Measurements from ENCODE around the gene ZNF362. TPM values are rescaled to one million over a fixed set of nuclear protein-coding genes. Genes with fewer than 3 reads are reported as not detected.

ZNF362 gene
- total and polyA plus RNA-seq, 2 experiments from 2014 or later, result 11.0 to 12.9 TPM

DNA sequence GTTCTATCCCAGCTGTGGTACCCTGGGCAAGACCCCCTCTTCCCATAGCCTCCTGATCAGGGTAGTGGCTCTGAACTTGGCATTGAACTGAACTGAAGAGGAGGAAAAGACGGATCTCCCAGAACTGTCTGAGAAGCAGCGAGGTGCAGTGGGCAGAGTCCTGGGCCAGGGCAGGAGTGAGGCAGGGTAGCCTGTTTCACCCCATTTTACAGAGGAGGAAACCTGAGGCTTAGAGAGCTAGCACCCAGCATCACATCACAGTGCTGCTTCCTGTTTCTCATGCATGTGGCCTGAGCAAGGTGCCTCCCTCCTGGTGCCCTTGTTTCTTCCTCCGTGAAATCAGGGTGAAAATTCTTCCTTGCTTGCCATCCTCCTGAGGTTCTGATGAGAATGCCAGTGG lies 17.1 kb downstream of the ZNF362 start:
- H2AFZ ChIP-seq, result no peak overlapping the region
- no peak overlapping the region for H3K4me3 ChIP-seq
- H3K9me3 Mint-ChIP-seq, result no peaks in the 10 kb centered on the region
- DNase-seq (ENCODE audit: low spot score), result no peak
- no peak overlapping the region for H3K4me3 Mint-ChIP-seq
- H3K4me2 ChIP-seq, result no peak overlapping the region
- H3K27me3 ChIP-seq (ENCODE audit: insufficient read depth), result no peaks in the 10 kb centered on the region
- H3K27ac ChIP-seq (ENCODE audit: low read depth), result no peak overlapping the region
- no peaks in the 10 kb centered on the region for H3K36me3 ChIP-seq (ENCODE audit: insufficient read depth)
- H3K9me2 ChIP-seq (ENCODE audit: insufficient read depth), result no peaks in the 10 kb centered on the region
- ATAC-seq, result no peak
- no peak overlapping the region for H3K27ac Mint-ChIP-seq
- no peak for TF ChIP-seq NANOG (IDR thresholded peaks at IDR 0.05; ENCODE audit: borderline replicate concordance)
- TF ChIP-seq ZNF114 (CRISPR knock-in tag; IDR thresholded peaks at IDR 0.05), result no peak
- TF ChIP-seq, protein P1, sequence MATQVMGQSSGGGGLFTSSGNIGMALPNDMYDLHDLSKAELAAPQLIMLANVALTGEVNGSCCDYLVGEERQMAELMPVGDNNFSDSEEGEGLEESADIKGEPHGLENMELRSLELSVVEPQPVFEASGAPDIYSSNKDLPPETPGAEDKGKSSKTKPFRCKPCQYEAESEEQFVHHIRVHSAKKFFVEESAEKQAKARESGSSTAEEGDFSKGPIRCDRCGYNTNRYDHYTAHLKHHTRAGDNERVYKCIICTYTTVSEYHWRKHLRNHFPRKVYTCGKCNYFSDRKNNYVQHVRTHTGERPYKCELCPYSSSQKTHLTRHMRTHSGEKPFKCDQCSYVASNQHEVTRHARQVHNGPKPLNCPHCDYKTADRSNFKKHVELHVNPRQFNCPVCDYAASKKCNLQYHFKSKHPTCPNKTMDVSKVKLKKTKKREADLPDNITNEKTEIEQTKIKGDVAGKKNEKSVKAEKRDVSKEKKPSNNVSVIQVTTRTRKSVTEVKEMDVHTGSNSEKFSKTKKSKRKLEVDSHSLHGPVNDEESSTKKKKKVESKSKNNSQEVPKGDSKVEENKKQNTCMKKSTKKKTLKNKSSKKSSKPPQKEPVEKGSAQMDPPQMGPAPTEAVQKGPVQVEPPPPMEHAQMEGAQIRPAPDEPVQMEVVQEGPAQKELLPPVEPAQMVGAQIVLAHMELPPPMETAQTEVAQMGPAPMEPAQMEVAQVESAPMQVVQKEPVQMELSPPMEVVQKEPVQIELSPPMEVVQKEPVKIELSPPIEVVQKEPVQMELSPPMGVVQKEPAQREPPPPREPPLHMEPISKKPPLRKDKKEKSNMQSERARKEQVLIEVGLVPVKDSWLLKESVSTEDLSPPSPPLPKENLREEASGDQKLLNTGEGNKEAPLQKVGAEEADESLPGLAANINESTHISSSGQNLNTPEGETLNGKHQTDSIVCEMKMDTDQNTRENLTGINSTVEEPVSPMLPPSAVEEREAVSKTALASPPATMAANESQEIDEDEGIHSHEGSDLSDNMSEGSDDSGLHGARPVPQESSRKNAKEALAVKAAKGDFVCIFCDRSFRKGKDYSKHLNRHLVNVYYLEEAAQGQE (IDR thresholded peaks at IDR 0.05; ENCODE audit: unreplicated experiment), result no peak
- TF ChIP-seq EZH2 (IDR thresholded peaks at IDR 0.05; ENCODE audit: low read depth, unreplicated experiment), result no peak
- TF ChIP-seq ETS1 (IDR thresholded peaks at IDR 0.05), result no peak
- TF ChIP-seq, protein P2, sequence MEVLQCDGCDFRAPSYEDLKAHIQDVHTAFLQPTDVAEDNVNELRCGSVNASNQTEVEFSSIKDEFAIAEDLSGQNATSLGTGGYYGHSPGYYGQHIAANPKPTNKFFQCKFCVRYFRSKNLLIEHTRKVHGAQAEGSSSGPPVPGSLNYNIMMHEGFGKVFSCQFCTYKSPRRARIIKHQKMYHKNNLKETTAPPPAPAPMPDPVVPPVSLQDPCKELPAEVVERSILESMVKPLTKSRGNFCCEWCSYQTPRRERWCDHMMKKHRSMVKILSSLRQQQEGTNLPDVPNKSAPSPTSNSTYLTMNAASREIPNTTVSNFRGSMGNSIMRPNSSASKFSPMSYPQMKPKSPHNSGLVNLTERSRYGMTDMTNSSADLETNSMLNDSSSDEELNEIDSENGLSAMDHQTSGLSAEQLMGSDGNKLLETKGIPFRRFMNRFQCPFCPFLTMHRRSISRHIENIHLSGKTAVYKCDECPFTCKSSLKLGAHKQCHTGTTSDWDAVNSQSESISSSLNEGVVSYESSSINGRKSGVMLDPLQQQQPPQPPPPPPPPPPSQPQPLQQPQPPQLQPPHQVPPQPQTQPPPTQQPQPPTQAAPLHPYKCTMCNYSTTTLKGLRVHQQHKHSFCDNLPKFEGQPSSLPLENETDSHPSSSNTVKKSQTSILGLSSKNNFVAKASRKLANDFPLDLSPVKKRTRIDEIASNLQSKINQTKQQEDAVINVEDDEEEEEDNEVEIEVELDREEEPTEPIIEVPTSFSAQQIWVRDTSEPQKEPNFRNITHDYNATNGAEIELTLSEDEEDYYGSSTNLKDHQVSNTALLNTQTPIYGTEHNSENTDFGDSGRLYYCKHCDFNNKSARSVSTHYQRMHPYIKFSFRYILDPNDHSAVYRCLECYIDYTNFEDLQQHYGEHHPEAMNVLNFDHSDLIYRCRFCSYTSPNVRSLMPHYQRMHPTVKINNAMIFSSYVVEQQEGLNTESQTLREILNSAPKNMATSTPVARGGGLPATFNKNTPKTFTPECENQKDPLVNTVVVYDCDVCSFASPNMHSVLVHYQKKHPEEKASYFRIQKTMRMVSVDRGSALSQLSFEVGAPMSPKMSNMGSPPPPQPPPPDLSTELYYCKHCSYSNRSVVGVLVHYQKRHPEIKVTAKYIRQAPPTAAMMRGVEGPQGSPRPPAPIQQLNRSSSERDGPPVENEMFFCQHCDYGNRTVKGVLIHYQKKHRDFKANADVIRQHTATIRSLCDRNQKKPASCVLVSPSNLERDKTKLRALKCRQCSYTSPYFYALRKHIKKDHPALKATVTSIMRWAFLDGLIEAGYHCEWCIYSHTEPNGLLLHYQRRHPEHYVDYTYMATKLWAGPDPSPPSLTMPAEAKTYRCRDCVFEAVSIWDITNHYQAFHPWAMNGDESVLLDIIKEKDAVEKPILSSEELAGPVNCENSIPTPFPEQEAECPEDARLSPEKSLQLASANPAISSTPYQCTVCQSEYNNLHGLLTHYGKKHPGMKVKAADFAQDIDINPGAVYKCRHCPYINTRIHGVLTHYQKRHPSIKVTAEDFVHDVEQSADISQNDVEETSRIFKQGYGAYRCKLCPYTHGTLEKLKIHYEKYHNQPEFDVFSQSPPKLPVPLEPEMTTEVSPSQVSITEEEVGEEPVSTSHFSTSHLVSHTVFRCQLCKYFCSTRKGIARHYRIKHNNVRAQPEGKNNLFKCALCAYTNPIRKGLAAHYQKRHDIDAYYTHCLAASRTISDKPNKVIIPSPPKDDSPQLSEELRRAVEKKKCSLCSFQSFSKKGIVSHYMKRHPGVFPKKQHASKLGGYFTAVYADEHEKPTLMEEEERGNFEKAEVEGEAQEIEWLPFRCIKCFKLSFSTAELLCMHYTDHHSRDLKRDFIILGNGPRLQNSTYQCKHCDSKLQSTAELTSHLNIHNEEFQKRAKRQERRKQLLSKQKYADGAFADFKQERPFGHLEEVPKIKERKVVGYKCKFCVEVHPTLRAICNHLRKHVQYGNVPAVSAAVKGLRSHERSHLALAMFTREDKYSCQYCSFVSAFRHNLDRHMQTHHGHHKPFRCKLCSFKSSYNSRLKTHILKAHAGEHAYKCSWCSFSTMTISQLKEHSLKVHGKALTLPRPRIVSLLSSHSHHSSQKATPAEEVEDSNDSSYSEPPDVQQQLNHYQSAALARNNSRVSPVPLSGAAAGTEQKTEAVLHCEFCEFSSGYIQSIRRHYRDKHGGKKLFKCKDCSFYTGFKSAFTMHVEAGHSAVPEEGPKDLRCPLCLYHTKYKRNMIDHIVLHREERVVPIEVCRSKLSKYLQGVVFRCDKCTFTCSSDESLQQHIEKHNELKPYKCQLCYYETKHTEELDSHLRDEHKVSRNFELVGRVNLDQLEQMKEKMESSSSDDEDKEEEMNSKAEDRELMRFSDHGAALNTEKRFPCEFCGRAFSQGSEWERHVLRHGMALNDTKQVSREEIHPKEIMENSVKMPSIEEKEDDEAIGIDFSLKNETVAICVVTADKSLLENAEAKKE (CRISPR knock-in tag; IDR thresholded peaks at IDR 0.05), result no peak
- TF ChIP-seq EZH2phosphoT487 (IDR thresholded peaks at IDR 0.05; ENCODE audit: unreplicated experiment), result no peak
- TF ChIP-seq CREB1 (CRISPR knock-in tag; IDR thresholded peaks at IDR 0.05; ENCODE audit: low read depth), result no peak
- no peak for TF ChIP-seq CTCF (conservative IDR thresholded peaks at IDR 0.05; ENCODE audit: low read depth in 2 of 2)
- TF ChIP-seq STAT1 (IDR thresholded peaks at IDR 0.05; ENCODE audit: unreplicated experiment), result no peak
- peaks cover 44% of the 10 kb centered on the region for H3K4me1 Mint-ChIP-seq
- peaks cover 12% of the 10 kb centered on the region for H3K27me3 Mint-ChIP-seq (ENCODE audit: insufficient read depth, low read depth, poor library complexity)
- 0 out of 2 replicates have a peak, but pooled peaks cover 9% of the 10 kb centered on the region for H3K79me2 ChIP-seq (replicated peaks; ENCODE audit: insufficient read depth)
- no peaks in the 10 kb centered on the region for H3F3A ChIP-seq (replicated peaks; ENCODE audit: low read depth)
- no peaks in the 10 kb centered on the region; the same call in none of the 2 replicates for H4K20me1 ChIP-seq (replicated peaks; ENCODE audit: insufficient read depth)
- peaks cover 10% of the 10 kb centered on the region for H3K4me1 ChIP-seq (ENCODE audit: insufficient read depth)
- H3K36me3 Mint-ChIP-seq (ENCODE audit: low read depth), result peaks cover 15% of the 10 kb centered on the region
